Superior temporal gyrus (tissue), 1 donor: ENCODE results near the gene HTRA3.

Experiments
- DNase-seq: peaks from one replicate; pipeline ENCODE4 v3.0.0-alpha.2; 2016; ENCODE audit errors: extremely low spot score

The HTRA3 gene

DNA sequence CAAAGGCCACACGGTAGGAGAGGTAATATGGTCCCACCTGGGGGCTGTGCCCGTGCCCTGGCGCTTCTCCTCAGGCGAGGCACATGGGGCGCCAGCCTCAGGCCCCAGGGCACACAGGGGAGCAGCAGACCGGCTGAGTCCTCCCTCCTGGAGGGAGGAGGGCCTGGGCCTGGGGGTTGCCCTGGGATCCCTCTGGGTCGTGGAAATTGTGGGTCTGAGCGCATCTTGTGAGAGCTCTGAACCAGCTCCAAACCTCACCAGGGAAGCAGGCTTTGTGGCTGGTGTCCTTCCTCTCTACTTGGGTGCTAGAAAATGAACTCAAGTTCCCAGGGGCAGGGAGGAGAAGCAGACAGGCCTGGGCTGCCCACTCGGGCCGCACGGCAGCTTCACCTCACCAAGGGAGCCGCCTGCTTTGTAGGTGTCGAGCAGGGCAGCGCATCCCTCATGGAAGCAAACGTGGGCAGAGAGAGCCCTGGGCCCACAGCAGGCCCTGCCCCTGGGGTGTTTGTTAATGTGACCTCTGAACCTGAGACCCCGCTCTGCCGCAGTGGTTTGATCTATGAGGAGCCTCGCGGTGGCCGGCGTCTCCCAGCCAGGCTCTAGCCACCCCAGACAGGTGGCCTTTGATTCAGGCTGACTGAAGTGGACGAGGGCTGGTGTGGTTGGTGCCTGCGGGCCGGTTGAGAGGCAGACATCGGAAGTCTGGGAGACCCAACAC is 10.8 kb downstream of the HTRA3 start:
- no peak for DNase-seq

DNA sequence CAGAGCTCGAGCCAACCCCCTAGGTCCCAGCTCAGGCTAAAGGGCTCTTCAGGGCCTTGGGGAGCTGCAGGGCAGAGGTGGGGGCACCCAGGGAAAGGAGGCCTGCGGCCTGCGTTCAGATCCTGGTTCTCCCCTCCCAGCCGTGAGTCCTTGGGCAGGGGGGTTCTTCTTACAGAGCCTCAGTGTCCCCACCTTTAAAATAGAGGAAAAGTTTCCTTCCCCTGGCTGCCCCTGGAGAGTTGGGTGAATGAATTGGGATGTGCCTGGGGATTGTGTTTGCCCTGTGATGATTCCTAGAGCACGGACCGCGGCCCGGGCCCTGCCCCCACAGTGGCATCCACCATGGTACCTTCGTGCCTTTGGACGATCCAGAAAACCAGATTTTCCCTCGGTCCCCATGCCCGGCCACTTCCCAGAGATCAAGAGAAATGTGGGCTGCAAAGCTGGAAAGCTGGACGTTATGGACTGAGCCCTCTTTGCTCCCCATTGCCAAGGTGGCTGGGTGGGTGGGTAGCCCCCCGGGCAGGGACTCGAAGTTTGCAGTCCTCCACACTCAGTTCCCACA is 11.4 kb downstream of the HTRA3 start:
- DNase-seq = no peak

DNA sequence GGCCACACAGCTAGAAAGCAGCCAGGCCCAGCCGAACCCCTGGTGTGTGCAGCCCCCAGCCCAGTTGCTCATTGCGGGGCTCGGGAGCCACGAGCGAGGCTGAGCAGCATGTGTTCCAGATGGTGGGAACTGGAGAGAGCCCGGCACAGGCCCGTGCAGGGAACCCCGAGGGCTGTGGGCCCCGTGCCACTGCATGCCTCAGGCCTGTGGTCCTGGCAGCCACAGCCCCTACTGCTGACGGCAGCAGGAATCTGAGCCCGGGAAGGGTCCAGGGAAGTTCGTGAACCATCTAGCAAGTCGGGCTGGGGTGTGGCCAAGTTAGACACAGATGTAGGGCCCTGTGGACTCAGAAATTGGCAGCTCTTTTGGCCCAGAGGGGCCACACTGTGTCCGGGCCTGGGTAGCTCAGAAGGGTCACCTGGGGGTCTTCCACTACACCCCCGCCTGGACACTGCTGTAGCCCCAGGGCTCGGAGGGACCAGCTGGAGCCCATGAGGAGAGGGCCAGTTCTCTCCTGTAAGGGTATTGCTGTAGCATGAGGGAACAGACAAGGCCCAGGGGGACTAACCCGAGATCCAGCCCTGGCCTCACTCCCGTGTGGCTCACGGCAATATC is 12.1 kb downstream of the HTRA3 start:
- no peak for DNase-seq

DNA sequence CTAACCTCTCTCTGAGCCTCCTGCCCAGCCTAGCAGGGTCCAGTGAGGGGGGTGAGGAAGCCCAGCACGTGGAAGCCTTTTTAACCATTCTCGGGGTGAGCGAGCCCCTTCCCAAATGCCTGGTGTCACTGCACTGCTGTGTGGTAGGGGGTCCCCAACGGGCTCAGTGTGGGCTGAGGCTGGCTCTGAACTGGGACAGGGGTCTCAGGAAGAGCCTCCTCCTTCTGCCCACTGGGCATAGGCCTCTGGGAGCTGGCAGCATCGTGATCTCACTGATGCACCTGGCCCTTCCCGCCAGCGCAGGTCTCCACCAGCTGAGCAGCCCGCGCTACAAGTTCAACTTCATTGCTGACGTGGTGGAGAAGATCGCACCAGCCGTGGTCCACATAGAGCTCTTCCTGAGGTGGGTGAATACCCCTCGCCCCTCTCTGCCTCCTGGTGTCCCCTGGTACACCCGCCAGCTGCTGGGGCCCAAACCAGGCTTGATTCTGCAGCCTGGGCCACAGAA is 12.6 kb downstream of the HTRA3 start:
- no peak for DNase-seq

DNA sequence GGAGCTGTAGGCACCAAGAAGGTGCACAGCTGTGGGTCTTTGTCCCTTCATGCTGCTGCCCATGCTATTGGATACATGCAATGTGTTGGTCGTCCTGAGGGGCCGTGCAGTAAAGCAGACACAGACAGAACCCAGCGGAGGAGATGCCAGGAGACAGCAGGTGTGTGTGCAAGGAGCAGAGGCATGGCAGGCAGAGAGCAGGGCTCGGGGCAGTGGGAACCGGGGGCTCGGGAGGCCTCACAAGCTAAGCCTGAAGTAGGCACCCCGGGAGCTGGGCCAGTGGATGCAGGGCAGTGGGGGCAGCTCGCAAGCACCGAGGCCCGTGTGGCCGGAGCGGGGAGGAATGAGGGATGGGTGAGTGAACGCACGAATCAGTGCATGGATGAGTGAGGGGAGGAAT is 13.2 kb downstream of the HTRA3 start:
- DNase-seq = no peak

DNA sequence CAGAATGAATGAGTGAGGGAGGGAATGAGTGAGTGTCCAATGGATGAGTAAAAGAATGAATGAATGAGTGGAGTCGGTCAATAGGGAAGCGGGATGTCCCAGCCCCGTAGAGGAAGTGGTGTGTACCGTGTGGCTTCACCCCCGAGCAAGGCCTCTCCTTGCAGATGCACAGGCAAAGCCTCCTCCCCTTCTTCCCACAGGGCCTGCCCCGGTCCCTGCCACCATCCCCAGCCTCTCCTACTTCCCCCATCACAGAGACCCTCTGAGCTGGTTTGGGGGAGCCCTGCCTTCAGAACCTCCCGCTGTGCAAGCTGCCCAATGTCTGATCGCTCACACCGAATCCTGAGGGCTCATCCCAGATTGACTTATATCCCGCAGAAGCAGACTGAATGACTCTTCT is 13.6 kb downstream of the HTRA3 start:
- DNase-seq = no peak

DNA sequence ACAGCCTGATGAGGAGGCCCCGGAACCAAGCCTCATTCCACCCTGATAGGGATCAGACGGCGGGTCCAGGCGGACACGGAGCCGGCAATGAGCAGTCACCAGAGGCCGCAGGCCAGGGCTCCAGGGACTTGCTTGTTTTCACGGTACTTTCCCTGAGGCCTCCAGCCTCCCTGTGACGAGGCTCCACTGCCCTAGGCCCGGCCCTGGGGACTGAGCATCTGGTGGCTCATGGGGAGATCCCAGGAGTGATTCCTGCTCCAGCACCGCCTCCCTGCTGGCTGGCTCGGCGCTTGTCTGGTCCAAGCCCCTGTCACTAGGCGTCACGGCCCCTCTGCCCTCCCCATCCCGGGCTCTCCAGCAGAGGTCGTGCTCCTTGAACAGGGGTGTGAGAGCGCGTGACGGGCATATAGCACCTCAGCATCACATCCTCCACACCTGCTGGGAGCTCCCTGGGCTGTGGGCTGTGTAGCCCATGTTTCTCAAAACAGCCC is 14.1 kb downstream of the HTRA3 start:
- no peak for DNase-seq

DNA sequence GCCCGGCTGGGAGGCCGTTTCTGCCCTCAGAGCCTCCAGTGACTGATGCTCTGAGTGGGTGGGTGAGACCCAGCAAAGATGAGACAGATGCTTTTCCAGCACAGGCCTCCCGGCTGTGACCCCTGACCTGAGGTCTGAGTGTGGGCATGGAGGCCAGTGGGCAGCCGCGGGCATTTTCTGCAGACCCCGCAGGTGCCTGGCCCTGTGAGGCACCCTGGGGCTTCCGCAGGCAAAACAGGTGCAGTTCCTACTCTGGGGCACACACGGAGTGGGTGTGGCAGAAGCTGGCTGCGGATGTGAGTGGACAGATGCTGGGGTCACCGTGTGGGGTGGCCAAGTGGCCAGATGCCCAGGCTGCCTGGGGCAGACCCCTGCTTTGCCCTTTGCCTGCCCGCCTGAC is 14.8 kb downstream of the HTRA3 start:
- no peak for DNase-seq

DNA sequence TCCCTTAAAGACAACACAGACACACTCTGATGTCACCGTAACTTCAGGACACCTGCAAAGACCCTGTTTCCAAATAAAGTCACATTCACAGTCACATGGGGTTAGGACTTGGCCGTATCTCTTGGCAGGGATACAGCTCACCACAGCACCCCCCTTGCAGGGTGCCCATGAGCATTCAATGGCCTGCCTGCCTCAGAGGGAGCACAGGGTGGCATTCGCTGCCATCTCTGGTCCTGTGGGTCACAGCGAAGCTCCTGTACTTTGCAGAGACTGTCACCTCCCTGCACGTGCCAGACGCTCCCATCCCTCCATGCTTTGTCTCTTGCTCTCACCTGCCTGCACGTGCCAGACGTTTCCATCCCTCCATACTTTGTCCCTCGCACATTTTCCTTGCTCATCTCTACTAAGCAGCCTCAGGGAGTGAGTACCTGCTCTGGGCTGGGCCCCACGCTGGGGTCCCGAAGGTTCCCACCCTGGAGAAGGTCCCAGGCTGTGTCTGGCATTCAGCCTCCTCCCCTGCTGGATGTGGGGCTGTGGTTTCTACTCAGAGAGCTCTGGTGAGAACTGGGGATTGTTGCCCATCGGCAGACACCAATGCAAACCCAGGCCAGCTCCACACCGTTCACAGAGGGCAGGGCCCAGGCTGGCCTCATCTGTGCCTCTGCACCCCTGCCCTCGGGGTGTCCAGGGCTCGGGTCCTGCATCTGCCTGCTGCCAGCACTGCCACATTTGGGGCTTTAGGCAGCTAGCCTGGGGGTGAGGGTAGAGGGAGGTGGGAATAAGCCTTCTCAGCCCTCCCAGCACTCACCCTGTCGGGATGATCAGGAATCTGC is 15.8 kb downstream of the HTRA3 start:
- DNase-seq = no peak

DNA sequence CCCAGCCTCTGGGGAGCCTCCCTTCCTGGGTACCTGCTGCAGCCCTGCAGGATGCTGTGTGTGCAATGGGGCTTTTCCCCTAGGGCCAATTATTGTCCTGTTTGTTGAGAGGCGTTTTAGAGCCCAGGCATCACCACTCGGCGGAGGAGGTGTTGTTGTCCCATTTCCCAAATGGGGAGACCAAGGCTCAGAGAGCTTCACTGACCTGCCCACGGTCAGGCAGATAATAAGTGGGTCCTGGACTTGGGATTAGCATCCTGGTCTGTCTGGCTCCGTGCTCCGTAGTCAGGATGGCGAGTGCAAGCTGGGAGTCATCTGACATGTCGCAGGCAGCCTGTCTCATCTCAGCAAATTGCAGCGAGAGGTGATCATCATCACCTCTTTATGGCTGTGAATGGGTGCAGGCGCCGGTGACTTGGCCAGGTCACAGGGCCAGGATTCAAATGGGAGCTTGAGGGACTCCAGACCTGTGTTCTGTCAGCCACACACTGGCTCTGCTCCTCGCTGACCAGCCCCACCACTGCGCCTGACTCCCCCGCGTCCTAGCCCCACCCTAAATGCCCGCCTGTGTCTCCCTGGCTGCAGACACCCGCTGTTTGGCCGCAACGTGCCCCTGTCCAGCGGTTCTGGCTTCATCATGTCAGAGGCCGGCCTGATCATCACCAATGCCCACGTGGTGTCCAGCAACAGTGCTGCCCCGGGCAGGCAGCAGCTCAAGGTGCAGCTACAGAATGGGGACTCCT is 16.6 kb downstream of the HTRA3 start:
- no peak for DNase-seq

DNA sequence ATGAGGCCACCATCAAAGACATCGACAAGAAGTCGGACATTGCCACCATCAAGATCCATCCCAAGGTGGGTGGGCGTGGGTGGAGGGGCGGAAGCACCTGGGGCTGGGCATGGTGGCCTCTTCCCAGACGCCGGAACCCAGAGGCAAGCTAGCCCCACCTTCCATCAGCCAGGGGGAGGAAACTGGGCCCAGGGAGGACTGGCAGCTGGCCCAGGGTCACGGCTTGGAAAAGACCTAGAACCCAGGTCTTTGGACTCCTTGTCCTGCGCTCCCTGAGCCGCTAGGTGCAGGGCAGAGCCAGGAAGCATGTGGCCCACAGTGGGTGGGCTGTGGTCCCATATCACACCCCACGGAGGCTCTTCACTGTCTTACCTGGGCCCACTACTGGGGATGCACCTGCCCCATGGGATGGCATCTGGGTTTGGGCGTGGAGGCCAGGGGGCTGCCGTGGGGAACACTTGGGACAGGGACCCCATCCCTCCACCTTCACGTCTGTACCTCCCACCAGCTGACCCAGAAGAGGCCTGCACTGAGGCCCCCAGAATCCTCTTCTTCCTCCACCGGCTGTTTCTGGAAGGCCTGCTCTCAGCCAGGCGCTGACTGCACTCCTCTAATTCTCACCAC is 17.3 kb downstream of the HTRA3 start:
- no peak for DNase-seq

DNA sequence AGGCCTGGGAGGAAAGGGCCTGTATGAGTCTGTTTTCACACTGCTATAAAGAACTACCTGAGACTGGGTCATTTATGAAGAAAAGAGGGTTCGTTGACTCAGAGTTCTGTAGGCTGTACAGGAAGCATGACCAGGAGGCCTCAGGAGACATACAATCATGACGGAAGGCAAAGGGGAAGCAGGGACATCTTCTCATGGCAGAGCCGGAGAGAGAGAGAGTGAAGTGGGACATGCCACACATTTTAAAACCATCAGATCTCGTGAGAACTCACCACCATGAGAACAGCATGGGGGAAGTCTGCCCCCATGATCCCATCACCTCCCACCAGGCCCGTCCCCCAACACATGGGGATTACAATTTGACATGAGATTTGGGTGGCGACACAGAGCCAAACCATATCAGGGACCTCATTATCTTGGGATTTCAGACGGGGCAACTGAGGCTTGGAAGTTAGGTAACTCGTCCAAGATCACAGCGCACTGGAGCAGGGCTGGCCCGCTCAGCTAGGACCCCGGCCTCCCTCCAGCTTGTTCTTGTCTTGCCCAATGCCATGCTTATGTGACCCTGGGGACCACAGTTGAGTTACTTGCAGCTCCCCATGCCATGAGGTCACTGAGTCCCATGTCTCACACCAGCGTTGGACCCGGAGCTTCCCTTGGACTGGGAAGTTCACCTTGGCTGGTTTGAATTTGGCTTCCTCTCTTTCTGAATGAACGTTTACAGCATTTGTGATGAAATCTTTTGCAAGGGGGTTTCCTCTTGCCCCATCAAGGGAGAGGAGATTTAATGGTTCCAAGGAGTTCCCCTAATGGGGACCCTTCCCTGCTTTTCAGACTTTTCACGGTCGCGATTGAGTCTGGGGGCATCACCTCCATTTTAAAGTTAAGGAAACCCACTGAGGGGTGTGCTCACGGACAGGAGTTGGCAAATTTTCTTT is 18.1 kb downstream of the HTRA3 start:
- DNase-seq = no peak

DNA sequence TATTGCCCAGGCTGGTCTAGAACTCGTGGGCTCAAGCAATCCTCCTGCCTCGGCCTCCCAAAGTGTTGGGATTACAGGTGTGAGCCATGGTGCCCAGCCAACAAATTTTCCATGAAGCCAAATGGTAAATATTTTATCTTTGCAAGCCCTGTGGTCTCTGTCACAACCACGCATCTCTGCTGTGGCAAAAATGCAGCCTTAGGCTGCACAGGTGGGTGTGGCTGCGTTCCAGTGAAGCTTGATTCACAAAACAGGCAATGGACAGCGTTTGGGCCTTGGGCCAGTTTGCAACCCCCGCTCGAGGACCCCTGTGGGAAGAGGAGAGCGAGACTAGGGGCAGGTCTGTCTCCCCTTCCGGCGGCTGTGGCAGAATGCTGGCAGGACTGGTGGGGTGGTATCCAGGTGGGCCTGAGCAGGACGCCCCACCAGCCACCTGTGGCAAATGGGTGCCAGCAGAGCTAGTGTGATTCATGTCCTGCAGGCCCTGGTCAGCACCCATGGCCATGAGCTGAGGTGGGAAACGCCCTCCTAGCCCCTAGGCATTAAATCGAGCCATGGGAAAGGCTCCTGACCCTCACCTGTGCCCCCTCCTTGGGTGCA is 19.7 kb downstream of the HTRA3 start:
- no peak for DNase-seq

DNA sequence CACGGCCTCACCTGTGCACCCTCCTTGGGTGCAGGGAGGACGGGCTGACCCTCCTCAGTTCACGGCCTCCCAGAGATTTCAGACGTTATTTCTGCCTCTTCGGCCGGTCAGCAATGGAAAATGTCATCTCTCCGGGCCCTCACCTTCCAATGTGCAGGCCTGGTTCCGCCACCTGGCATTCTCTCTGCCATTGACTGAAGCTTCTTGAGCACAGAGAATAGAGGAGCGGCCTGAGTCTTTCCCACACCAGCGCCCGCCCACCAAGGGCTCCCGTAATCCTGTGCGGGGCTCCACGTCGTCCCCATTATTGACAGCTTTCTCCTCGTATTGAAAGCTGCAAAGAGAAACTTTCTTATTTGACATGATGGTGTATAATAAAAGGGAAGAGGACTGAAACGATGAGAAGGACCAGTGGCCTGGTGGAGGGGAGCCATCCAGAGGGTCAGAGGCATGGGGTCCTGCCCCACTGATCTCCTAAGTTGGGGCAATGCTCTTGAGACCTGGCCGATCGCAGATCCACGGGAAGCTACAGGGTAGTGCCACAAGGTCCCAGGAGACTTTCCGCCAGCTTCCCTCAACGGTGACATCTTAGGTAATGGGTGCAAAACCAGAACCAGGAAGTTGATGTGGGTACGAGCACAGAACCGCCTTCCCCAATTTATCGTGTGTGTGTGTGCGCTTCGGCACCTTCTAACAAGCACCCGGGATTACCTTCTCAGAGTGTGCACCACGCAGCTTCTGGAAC is 20.6 kb downstream of the HTRA3 start:
- DNase-seq = no peak

DNA sequence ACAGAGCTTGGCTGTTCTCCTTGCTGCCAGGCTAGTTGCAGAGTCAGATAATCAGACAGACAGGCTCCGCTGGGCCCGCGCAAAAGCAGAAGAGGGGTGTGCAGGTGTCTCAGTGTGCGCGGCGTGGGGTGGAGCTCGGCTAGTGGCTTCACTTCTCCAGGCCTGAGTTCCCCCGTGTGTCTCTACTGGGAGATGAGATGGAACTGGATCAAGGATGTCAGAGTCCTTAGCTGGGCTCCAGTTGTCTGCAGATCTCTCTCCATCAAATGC is 21.1 kb downstream of the HTRA3 start:
- no peak for DNase-seq

DNA sequence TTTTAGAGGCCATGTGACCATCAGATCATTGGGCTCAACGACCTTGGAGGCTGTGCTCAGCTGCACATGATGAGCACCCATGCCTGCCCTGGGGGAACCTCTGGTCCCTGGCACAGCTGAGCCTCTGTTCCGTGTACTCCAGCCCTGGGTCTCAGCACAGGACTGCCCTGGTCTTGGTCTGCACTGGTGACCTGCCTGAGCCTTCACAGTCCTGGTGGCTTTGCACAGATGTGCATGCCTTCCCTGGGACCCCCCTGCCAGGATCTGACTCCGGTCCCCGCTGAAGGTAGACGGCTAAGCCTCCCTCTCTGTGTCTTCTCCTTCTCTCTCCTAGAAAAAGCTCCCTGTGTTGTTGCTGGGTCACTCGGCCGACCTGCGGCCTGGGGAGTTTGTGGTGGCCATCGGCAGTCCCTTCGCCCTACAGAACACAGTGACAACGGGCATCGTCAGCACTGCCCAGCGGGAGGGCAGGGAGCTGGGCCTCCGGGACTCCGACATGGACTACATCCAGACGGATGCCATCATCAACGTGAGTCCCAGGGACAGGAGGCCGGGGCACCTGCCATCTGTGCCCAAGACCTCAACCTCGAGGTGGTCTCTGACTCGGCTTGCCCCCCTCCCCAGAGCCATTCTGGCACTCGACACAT is 21.6 kb downstream of the HTRA3 start:
- DNase-seq = no peak

DNA sequence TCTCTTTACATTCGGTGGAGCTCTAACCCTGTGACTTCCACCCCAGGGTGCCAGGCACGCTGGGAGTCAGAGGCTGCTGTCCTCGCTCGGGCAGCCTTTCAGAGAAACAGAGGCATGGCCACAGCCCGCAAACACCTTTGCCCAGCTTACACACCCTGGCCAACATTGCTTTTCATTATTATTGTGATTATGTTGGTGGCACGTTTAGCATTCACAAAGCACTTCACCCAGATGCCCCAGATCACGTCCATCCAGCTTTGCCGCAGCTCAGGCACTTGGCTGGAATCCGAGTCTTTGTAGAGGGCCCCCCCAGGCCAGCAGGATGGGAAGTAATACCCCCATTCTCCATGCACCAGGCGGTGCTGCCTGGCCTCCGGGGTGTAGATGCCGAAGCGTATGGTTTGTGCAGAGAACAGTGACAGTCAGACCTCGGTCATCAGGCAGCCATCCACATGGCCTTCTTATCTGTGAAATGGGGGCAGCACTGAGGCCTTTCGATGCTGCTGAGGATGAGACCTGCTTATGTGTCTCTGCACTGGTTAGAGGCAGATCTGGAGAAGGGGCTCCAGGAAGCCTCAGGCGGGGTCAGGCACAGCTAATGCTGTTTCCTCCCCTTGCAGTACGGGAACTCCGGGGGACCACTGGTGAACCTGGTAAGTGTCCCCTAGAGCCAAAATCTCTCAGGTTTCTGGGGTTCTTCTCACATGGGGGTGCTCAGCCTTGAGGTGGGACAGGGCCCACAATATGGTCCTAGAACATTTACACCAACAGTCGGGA is 22.3 kb downstream of the HTRA3 start:
- DNase-seq = no peak
